ENCODE measurements around the gene GAB2. TPM values are rescaled to one million over a fixed set of nuclear protein-coding genes. Genes with fewer than 3 reads are reported as not detected.

The GAB2 gene
- total RNA-seq, 3 donors from 2014 or later: 21.5 to 36.1 (median 26.6) TPM

DNA sequence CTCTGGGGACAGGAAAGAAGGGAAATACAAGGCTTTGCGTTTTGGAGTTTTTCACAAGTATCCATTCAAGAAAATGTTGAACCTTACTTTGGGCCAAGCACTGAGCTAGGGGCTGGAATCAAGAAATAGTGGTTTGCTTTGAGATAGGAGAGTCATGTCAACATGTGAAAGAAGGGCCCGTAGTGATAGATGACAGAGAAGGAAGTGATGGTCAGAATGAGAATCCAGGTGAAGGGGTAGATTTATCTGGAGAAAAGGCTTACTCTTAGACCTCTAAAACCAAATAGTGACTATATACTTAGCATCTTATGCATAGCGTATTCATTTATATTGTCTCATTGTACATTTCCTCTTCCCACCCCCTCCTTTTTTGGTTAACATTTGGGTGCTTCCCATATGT lies 87.3 kb downstream of the GAB2 start:
- intact Hi-C loops (cut with DNase I, micrococcal nuclease): no loop called here
- no peak for DNase-seq
- TF ChIP-seq, protein P1, sequence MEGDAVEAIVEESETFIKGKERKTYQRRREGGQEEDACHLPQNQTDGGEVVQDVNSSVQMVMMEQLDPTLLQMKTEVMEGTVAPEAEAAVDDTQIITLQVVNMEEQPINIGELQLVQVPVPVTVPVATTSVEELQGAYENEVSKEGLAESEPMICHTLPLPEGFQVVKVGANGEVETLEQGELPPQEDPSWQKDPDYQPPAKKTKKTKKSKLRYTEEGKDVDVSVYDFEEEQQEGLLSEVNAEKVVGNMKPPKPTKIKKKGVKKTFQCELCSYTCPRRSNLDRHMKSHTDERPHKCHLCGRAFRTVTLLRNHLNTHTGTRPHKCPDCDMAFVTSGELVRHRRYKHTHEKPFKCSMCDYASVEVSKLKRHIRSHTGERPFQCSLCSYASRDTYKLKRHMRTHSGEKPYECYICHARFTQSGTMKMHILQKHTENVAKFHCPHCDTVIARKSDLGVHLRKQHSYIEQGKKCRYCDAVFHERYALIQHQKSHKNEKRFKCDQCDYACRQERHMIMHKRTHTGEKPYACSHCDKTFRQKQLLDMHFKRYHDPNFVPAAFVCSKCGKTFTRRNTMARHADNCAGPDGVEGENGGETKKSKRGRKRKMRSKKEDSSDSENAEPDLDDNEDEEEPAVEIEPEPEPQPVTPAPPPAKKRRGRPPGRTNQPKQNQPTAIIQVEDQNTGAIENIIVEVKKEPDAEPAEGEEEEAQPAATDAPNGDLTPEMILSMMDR (IDR thresholded peaks at IDR 0.05): no peak
- Histone ChIP-seq H3K4me1 (ENCODE audit: low read depth) (no peaks in the 10 kb centered on the region), H3K36me3 (ENCODE audit: low read depth) (no peaks in the 10 kb centered on the region), H3K9me3 (no peaks in the 10 kb centered on the region), H3K4me3 (no peak overlapping the region)
- ATAC-seq: no peak

DNA sequence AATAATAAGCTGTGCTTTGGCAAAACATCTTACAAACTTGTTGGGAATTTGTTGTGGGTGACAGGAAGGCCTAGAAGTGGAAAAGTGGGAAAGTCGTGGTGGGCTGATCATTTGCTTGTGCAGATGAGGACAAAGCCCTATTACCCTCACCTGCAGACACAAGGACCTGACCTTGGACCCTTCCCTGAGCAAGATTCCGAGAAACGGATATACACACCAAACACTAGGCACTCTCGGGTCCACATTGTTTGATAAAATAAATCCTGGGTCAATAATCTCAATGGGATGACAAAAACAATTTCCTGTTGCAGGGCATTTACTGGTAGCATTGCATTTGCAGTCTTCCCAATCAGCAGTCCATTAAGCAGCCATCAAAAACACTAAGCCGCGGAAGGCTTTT lies 89.7 kb downstream of the GAB2 start:
- intact Hi-C loops (cut with DNase I, micrococcal nuclease): no loop called here
- no peak for DNase-seq

DNA sequence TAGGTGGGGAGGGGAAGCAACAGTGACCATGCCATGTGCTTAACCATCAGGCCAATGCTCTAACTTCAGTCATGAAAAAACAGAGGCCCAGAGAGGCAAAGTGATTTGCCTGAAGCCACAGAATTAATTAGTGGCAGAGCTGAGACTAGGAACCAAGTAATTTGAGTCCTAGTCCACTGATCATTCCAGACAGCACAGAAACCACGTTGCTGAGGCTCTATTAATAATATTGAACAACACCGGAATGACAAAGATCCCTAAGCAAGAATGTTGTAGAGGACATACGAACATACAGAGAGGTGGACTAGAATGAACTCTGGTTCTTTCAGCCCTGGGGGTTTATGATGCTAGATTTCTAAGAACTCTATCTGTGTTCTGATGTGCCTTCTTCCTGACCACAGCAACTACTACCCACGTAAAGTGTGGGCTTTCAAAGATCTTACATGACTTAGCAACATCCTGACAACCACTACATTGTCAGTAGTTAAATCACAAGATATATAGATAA lies 92.3 kb downstream of the GAB2 start:
- Histone ChIP-seq H3K36me3 (ENCODE audit: low read depth) (no peaks in the 10 kb centered on the region), H3K4me3 (no peak overlapping the region), H3K4me1 (ENCODE audit: low read depth) (no peaks in the 10 kb centered on the region), H3K9me3 (no peaks in the 10 kb centered on the region)
- ATAC-seq (no peak), DNase-seq (no peak)
- TF ChIP-seq, protein P1 (IDR thresholded peaks at IDR 0.05): no peak
- intact Hi-C loops (cut with DNase I, micrococcal nuclease): no loop called here

More for the DNA sequence above, 89.7 kb downstream of the GAB2 start:
- TF ChIP-seq, protein P1 (IDR thresholded peaks at IDR 0.05): no peak
- H3K36me3 ChIP-seq (ENCODE audit: low read depth): no peaks in the 10 kb centered on the region
- ATAC-seq: no peak
- H3K9me3 ChIP-seq: no peaks in the 10 kb centered on the region
- no peaks in the 10 kb centered on the region for H3K4me1 ChIP-seq (ENCODE audit: low read depth)
- H3K4me3 ChIP-seq: no peak overlapping the region

DNA sequence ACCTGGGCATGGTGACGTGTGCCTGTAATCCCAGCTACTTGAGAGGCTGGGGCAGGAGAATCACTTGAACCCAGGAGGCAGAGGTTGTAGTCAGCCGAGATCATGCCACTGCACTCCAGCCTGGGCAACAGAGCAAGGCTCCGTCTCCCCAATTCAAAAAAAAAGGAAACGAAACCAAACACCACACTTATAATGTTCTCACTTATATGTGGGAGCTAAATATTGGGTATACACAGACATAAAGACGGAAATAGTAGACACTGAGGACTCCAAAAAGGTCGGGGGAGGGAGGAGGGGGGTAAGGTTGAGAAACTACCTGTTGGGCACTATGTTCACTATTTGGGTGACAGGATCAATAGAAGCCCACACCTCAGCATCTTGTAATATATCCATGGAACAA lies 94.3 kb downstream of the GAB2 start:
- H3K9me3 ChIP-seq: no peaks in the 10 kb centered on the region
- intact Hi-C loops (cut with DNase I, micrococcal nuclease): no loop called here
- ATAC-seq: no peak

DNA sequence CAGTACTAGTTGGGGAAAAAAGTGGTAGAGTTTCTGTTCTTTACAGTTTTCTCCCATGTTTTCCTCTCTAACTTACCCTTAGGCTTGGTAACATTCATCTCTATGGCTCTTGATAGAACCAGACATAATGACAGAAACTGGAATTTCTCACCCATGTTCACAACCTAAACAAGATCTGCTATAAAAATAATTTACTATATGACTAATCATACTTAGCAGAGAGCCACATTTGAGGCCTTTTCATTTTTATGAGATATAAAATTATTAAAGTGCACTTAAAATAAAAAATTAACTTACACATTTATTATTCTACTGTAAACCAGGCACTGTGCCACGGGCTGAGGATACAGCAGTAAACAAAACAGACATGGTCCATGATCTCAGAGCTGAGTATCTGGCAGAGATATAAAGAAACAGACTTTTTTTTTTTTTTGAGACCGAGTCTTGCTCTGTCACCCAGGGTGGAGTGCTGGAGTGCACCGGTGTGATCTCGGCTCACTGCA lies 98.1 kb downstream of the GAB2 start:
- TF ChIP-seq, protein P1 (IDR thresholded peaks at IDR 0.05): no peak
- H3K9me3 ChIP-seq: no peaks in the 10 kb centered on the region
- ATAC-seq (peak; percentile 69), DNase-seq (peak in 1 of 3 donors; percentile 26)
- H3K4me1 ChIP-seq (ENCODE audit: low read depth): peaks cover 13% of the 10 kb centered on the region
- intact Hi-C loops (cut with DNase I, micrococcal nuclease): no loop called here
- no peaks in the 10 kb centered on the region for H3K36me3 ChIP-seq (ENCODE audit: low read depth)
- no peak overlapping the region for H3K4me3 ChIP-seq

More for the DNA sequence above, 94.3 kb downstream of the GAB2 start:
- H3K36me3 ChIP-seq (ENCODE audit: low read depth): no peaks in the 10 kb centered on the region
- DNase-seq: no peak
- H3K4me1 ChIP-seq (ENCODE audit: low read depth): peaks cover 13% of the 10 kb centered on the region
- TF ChIP-seq, protein P1 (IDR thresholded peaks at IDR 0.05): no peak
- no peak overlapping the region for H3K4me3 ChIP-seq
